NCI-H2107 treated with DMSO at 0.1 percent for 48 hours (cell line): ENCODE results near the gene CREB3L2.
A peak's percentile ranks its signal among the peaks of the same experiment; 100 is the strongest.
"Not testable (repeated sequence)": the region's sequence is repeated elsewhere in the genome, so short reads cannot be mapped to it uniquely, and the experiment has no call there.

Experiments
- DNase-seq: peaks from one replicate; lab custom pipeline; 2025; ENCODE audit not compliant: unreplicated experiment; lab: John Stamatoyannopoulos, UW

The CREB3L2 gene

GRCh38 chr7:137935884-137936508 lies 65.9 kb downstream of the CREB3L2 start:
- DNase-seq, result no peak

GRCh38 chr7:137934941-137935883 lies 66.7 kb downstream of the CREB3L2 start:
- DNase-seq, result no peak

GRCh38 chr7:137934176-137934826 lies 67.6 kb downstream of the CREB3L2 start:
- DNase-seq, result no peak

GRCh38 chr7:137933270-137934017 lies 68.4 kb downstream of the CREB3L2 start:
- peak; percentile 32 for DNase-seq

- DNase-seq, result no peak
Measured at GRCh38 chr7:137932881-137933269, 69.0 kb downstream of the CREB3L2 start.

GRCh38 chr7:137931823-137932222 lies 70.1 kb downstream of the CREB3L2 start:
- no peak for DNase-seq

- DNase-seq, result no peak
Measured at GRCh38 chr7:137930581-137930980, 71.3 kb downstream of the CREB3L2 start.

- no peak for DNase-seq
Measured at GRCh38 chr7:137928626-137929025, 73.3 kb downstream of the CREB3L2 start.

GRCh38 chr7:137927386-137927785 lies 74.5 kb downstream of the CREB3L2 start:
- DNase-seq, result no peak

- not testable (repeated sequence) for DNase-seq
Measured at GRCh38 chr7:137926206-137926605, 75.7 kb downstream of the CREB3L2 start.

- no peak for DNase-seq
Measured at GRCh38 chr7:137925754-137926153, 76.1 kb downstream of the CREB3L2 start.

- no peak for DNase-seq
Measured at GRCh38 chr7:137925091-137925490, 76.8 kb downstream of the CREB3L2 start.

GRCh38 chr7:137923380-137923779 lies 78.5 kb downstream of the CREB3L2 start:
- no peak for DNase-seq

GRCh38 chr7:137920637-137921399 lies 81.1 kb downstream of the CREB3L2 start:
- no peak for DNase-seq

GRCh38 chr7:137919987-137920386 lies 81.9 kb downstream of the CREB3L2 start:
- no peak for DNase-seq

GRCh38 chr7:137916980-137917645 lies 84.8 kb downstream of the CREB3L2 start:
- no peak for DNase-seq

GRCh38 chr7:137916564-137916963 lies 85.3 kb downstream of the CREB3L2 start:
- DNase-seq, result no peak

- DNase-seq, result no peak
Measured at GRCh38 chr7:137915266-137915665, 86.6 kb downstream of the CREB3L2 start.

GRCh38 chr7:137913985-137914384 lies 87.9 kb downstream of the CREB3L2 start:
- DNase-seq, result no peak

GRCh38 chr7:137909042-137909441 lies 92.8 kb downstream of the CREB3L2 start:
- no peak for DNase-seq
